Astrocyte (in vitro differentiated cells and primary cell): ENCODE measurements around the gene DYNLT3.

ENCODE experiments used
- EZH2 ChIP-seq: IDR thresholded peaks from 2 replicates; pipeline ENCODE4 v1.6.1; 2012; ENCODE audit warnings: mild to moderate bottlenecking, low read length, inconsistent platforms; ENCODE audit not compliant: insufficient read depth
- TF ChIP-seq, protein P1 (sequence below): IDR thresholded peaks from 2 replicates; pipeline ENCODE4 v1.5.1; 2011; ENCODE audit warnings: low read depth, mild to moderate bottlenecking, inconsistent platforms, low read length, moderate library complexity; ENCODE audit not compliant: insufficient read depth

DNA sequence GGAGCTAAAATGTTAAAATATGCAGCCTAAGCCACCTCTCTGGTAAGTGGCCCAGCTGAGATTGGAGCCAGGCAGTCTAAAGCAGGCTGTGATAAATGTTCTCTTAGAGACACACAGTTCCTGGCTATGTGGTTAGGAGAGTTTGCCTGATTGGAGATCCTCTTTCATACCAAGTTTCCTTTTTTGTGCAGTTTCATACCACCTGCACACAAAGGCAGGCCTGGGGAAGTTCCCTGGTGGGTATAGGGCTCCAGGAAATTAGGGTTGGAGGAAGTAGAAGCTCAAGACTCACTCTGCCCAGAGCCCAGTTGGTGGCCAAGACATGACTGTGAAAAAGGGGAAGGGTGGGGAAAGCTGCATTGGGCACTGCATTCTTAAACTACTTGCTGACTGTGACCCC is 50.6 kb downstream of the DYNLT3 start:
- TF ChIP-seq, protein P1, sequence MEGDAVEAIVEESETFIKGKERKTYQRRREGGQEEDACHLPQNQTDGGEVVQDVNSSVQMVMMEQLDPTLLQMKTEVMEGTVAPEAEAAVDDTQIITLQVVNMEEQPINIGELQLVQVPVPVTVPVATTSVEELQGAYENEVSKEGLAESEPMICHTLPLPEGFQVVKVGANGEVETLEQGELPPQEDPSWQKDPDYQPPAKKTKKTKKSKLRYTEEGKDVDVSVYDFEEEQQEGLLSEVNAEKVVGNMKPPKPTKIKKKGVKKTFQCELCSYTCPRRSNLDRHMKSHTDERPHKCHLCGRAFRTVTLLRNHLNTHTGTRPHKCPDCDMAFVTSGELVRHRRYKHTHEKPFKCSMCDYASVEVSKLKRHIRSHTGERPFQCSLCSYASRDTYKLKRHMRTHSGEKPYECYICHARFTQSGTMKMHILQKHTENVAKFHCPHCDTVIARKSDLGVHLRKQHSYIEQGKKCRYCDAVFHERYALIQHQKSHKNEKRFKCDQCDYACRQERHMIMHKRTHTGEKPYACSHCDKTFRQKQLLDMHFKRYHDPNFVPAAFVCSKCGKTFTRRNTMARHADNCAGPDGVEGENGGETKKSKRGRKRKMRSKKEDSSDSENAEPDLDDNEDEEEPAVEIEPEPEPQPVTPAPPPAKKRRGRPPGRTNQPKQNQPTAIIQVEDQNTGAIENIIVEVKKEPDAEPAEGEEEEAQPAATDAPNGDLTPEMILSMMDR = no peak
- TF ChIP-seq EZH2 = no peak
